ENCODE data around the gene SLC29A3. TPM values are rescaled to one million over a fixed set of nuclear protein-coding genes. Genes with fewer than 3 reads are reported as not detected.

The SLC29A3 gene
- total RNA-seq, 1 experiment from 2014 or later, result 5.9 TPM

DNA sequence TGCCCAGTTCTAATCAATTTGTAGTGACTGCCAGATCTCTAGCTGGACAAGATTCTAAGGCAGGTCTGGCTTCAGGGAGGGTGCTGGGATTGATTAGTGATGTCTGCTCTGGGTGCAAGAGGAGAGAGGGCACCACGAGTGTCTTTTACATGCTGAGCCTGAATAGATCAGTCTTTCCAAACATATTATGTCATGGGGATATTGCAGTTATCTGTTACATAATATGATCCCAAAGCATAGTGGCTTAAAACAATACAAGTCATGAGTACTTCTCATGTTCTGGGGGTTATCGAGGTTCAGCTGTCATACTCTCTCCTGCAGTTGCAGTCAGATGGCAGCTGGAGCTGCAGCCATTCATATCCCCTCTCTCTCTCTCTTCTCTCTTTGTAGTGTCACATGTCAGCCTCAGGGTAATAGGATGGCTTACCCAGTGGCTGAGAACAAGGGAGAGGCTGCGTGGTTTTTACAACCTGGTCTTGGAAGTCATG, 26.0 kb downstream of the SLC29A3 start (continued):
- TF ChIP-seq, protein P1, sequence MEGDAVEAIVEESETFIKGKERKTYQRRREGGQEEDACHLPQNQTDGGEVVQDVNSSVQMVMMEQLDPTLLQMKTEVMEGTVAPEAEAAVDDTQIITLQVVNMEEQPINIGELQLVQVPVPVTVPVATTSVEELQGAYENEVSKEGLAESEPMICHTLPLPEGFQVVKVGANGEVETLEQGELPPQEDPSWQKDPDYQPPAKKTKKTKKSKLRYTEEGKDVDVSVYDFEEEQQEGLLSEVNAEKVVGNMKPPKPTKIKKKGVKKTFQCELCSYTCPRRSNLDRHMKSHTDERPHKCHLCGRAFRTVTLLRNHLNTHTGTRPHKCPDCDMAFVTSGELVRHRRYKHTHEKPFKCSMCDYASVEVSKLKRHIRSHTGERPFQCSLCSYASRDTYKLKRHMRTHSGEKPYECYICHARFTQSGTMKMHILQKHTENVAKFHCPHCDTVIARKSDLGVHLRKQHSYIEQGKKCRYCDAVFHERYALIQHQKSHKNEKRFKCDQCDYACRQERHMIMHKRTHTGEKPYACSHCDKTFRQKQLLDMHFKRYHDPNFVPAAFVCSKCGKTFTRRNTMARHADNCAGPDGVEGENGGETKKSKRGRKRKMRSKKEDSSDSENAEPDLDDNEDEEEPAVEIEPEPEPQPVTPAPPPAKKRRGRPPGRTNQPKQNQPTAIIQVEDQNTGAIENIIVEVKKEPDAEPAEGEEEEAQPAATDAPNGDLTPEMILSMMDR (IDR thresholded peaks at IDR 0.05 in 2 of 3, conservative IDR thresholded peaks at IDR 0.05 in 1 of 3; ENCODE audit: borderline replicate concordance in 1 of 3, insufficient read depth in 1 of 3, low read depth in 2 of 3, low read length in 2 of 3), result no peak
- TF ChIP-seq SP1 (IDR thresholded peaks at IDR 0.05; ENCODE audit: low read depth), result no peak
- TF ChIP-seq EZH2phosphoT487 (IDR thresholded peaks at IDR 0.05; ENCODE audit: borderline replicate concordance), result no peak
- TF ChIP-seq, protein P2, sequence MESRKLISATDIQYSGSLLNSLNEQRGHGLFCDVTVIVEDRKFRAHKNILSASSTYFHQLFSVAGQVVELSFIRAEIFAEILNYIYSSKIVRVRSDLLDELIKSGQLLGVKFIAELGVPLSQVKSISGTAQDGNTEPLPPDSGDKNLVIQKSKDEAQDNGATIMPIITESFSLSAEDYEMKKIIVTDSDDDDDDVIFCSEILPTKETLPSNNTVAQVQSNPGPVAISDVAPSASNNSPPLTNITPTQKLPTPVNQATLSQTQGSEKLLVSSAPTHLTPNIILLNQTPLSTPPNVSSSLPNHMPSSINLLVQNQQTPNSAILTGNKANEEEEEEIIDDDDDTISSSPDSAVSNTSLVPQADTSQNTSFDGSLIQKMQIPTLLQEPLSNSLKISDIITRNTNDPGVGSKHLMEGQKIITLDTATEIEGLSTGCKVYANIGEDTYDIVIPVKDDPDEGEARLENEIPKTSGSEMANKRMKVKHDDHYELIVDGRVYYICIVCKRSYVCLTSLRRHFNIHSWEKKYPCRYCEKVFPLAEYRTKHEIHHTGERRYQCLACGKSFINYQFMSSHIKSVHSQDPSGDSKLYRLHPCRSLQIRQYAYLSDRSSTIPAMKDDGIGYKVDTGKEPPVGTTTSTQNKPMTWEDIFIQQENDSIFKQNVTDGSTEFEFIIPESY (IDR thresholded peaks at IDR 0.05; ENCODE audit: extremely low read depth, insufficient replicate concordance, low read length), result no peak
- no peak for TF ChIP-seq ELF1 (IDR thresholded peaks at IDR 0.05; ENCODE audit: borderline replicate concordance, low read depth)

DNA sequence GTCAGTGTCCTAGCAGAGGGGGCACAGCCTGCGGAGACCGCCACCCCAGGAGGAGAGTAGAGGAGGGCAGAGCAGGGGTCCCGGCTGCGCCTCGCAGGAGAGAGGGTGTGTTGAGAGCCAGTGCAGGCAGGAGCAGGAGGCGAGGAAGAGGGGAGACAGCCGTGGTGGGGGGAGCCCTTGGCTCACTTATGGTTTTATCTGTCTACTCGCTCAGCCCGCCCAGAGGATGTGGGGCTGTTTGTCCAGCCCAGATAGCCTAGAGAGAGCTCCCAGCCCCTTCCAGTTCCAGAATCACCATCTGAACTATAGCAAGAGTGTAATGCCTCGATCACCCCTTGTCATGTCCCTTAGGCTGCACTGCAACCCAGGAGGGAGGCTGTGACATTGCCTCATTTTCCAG, 26.6 kb downstream of the SLC29A3 start:
- ATAC-seq, result no peak
- Histone ChIP-seq H3K36me3 (ENCODE audit: control insufficient read depth in 1 of 2, insufficient read depth in 2 of 2, low read length in 2 of 2) (no peaks in the 10 kb centered on the region), H3K4me2 (ENCODE audit: low read length) (no peak overlapping the region), H4K20me1 (ENCODE audit: insufficient read depth) (no peaks in the 10 kb centered on the region), H3K9ac (ENCODE audit: low read length) (no peak overlapping the region), H3K9me3 (ENCODE audit: control insufficient read depth in 1 of 2, insufficient read depth in 1 of 2, low read depth in 1 of 2, low read length in 2 of 2) (no peaks in the 10 kb centered on the region), H2AFZ (ENCODE audit: low read depth, low read length, poor library complexity, severe bottlenecking) (no peak overlapping the region), H3K79me2 (ENCODE audit: insufficient read depth, low read length) (no peaks in the 10 kb centered on the region), H3K27ac (ENCODE audit: low read depth, low read length) (no peak overlapping the region), H3K9me2 (ENCODE audit: insufficient read depth) (no peaks in the 10 kb centered on the region), H3K4me3 (replicated peaks in 1 of 2; ENCODE audit: low read depth in 1 of 2, low read length in 2 of 2) (no peak overlapping the region), H3K4me1 (ENCODE audit: control insufficient read depth in 1 of 2, insufficient read depth in 2 of 2, low read length in 2 of 2) (peaks cover 1 to 19% of the 10 kb centered on the region in 2 experiments), H3K27me3 (ENCODE audit: insufficient read depth, low read length) (no peaks in the 10 kb centered on the region)
- POLR2A ChIA-PET, result no interaction called here
- DNase-seq (ENCODE audit: low read depth, low spot score), result no peak
- TF ChIP-seq POLR2AphosphoS5 (IDR thresholded peaks at IDR 0.05; ENCODE audit: low read depth, low read length) (no peak), EGR1 (IDR thresholded peaks at IDR 0.05; ENCODE audit: low read depth) (no peak), RAD21 (IDR thresholded peaks at IDR 0.05; ENCODE audit: low read depth) (no peak), YY1 (IDR thresholded peaks at IDR 0.05; ENCODE audit: extremely low read depth, insufficient replicate concordance, low read depth, low read length) (no peak), SP1 (IDR thresholded peaks at IDR 0.05; ENCODE audit: low read depth) (no peak), CEBPB (IDR thresholded peaks at IDR 0.05; ENCODE audit: low read depth) (no peak), POLR2A (IDR thresholded peaks at IDR 0.05; ENCODE audit: borderline replicate concordance, extremely low read depth, insufficient read depth, insufficient read length) (no peak), EZH2phosphoT487 (IDR thresholded peaks at IDR 0.05; ENCODE audit: borderline replicate concordance) (no peak), FOSL1 (IDR thresholded peaks at IDR 0.05; ENCODE audit: low read depth) (no peak), SIN3A (IDR thresholded peaks at IDR 0.05; ENCODE audit: low read depth) (no peak), JUND (IDR thresholded peaks at IDR 0.05) (no peak), CBX3 (IDR thresholded peaks at IDR 0.05; ENCODE audit: low read depth) (no peak), ZFX (IDR thresholded peaks at IDR 0.05) (no peak), EZH2 (IDR thresholded peaks at IDR 0.05) (no peak), ELF1 (IDR thresholded peaks at IDR 0.05; ENCODE audit: borderline replicate concordance, low read depth) (no peak), TCF7L2 (IDR thresholded peaks at IDR 0.05; ENCODE audit: borderline replicate concordance, extremely low read depth, insufficient read depth, insufficient read length) (no peak), SRF (IDR thresholded peaks at IDR 0.05; ENCODE audit: low read depth) (no peak)
- TF ChIP-seq, protein P1 (IDR thresholded peaks at IDR 0.05 in 2 of 3, conservative IDR thresholded peaks at IDR 0.05 in 1 of 3; ENCODE audit: borderline replicate concordance in 1 of 3, insufficient read depth in 1 of 3, low read depth in 2 of 3, low read length in 2 of 3), result no peak
- TF ChIP-seq, protein P3, sequence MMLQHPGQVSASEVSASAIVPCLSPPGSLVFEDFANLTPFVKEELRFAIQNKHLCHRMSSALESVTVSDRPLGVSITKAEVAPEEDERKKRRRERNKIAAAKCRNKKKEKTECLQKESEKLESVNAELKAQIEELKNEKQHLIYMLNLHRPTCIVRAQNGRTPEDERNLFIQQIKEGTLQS (IDR thresholded peaks at IDR 0.05), result no peak
- intact Hi-C loops (cut with micrococcal nuclease), result no loop called here
- CTCF ChIA-PET, result no interaction called here
- RAD21 ChIA-PET (ENCODE audit: low non-redundant PET in 1 of 2, low total read pairs in 2 of 2, uncharacterized antibody in 2 of 2, unreplicated experiment in 2 of 2), result no interaction called here
- BruUV-seq (replicated peaks), result no TSS peak
